Astrocyte of the spinal cord (primary cell): ENCODE data around the gene RBM19.
"Not testable (repeated sequence)": the region's sequence is repeated elsewhere in the genome, so short reads cannot be mapped to it uniquely, and the experiment has no call there.

Experiments
- DNase-seq: peaks from one replicate; pipeline ENCODE4 v3.0.0; 2011; ENCODE audit warnings: low read depth, low spot score
- H3K4me3 ChIP-seq: 2 replicates; pipeline ENCODE4 v1.5.1; 2011; ENCODE audit warnings: low read depth, mild to moderate bottlenecking, low read length, moderate library complexity
- CTCF ChIP-seq: IDR thresholded peaks from 2 replicates; pipeline ENCODE4 v1.5.1; 2012; ENCODE audit warnings: low read depth, mild to moderate bottlenecking, low read length, inconsistent platforms
- in situ Hi-C: cut with HindIII; loops from 2 replicates; pipeline ENCODE4 v1.10.0; 2017; ENCODE audit warnings: low sequenced_read_pairs

RBM19 gene

GRCh38 chr12:113996026-113996425, 29.9 kb upstream of the RBM19 start:
- no peak for DNase-seq
- no peak for TF ChIP-seq CTCF
- H3K4me3 ChIP-seq: no peak overlapping the region
- in situ Hi-C loops: no loop called here

GRCh38 chr12:113994051-113994450, 27.9 kb upstream of the RBM19 start:
- no peak for DNase-seq
- TF ChIP-seq CTCF: no peak
- in situ Hi-C loops: no loop called here
- H3K4me3 ChIP-seq: no peak overlapping the region

GRCh38 chr12:113992751-113993150, 26.6 kb upstream of the RBM19 start:
- in situ Hi-C loops, DNase-seq: not testable (repeated sequence)

GRCh38 chr12:113991224-113992044, 25.3 kb upstream of the RBM19 start:
- in situ Hi-C loops: no loop called here
- TF ChIP-seq CTCF: no peak
- no peak overlapping the region for H3K4me3 ChIP-seq

More at GRCh38 chr12:113992751-113993150, 26.6 kb upstream of the RBM19 start:
- not testable (repeated sequence) for H3K4me3 ChIP-seq

GRCh38 chr12:113990250-113991223, 24.4 kb upstream of the RBM19 start:
- TF ChIP-seq CTCF: no peak
- in situ Hi-C loops: no loop called here
- H3K4me3 ChIP-seq: no peak overlapping the region
- DNase-seq: no peak

More at GRCh38 chr12:113991224-113992044, 25.3 kb upstream of the RBM19 start:
- DNase-seq: no peak

- H3K4me3 ChIP-seq: no peak overlapping the region
- no peak for DNase-seq
- in situ Hi-C loops: no loop called here
- TF ChIP-seq CTCF: no peak
These were observed 22.9 kb upstream of the RBM19 start for GRCh38 chr12:113988976-113989375.
